OCI-M1 (cell line): Measurements from ENCODE around the gene ZBTB46.
A peak's percentile ranks its signal among the peaks of the same experiment; 100 is the strongest.
"Not testable (repeated sequence)": the region's sequence is repeated elsewhere in the genome, so short reads cannot be mapped to it uniquely, and the experiment has no call there.

Experiments
- DNase-seq: peaks from one replicate; lab custom pipeline; 2025; lab: John Stamatoyannopoulos, UW

ZBTB46 gene

GRCh38 chr20:63858393-63859165, 27.5 kb upstream of the ZBTB46 start:
- peak; percentile 58 for DNase-seq

GRCh38 chr20:63857764-63858392, 26.8 kb upstream of the ZBTB46 start:
- no peak for DNase-seq

GRCh38 chr20:63856098-63856511, 25.0 kb upstream of the ZBTB46 start:
- no peak for DNase-seq

- DNase-seq: no peak
These were observed 24.5 kb upstream of the ZBTB46 start for GRCh38 chr20:63855363-63856097.

- no peak for DNase-seq
These were observed 23.8 kb upstream of the ZBTB46 start for GRCh38 chr20:63854766-63855362.

GRCh38 chr20:63854069-63854765, 23.2 kb upstream of the ZBTB46 start:
- DNase-seq: no peak

GRCh38 chr20:63853733-63854068, 22.6 kb upstream of the ZBTB46 start:
- DNase-seq: not testable (repeated sequence)

- not testable (repeated sequence) for DNase-seq
These were observed 20.5 kb upstream of the ZBTB46 start for GRCh38 chr20:63851548-63851943.

GRCh38 chr20:63850689-63851547, 19.9 kb upstream of the ZBTB46 start:
- DNase-seq: no peak

- DNase-seq: no peak
These were observed 17.2 kb upstream of the ZBTB46 start for GRCh38 chr20:63848003-63848911.

- no peak for DNase-seq
These were observed 16.4 kb upstream of the ZBTB46 start for GRCh38 chr20:63847237-63848002.

- no peak for DNase-seq
These were observed 15.8 kb upstream of the ZBTB46 start for GRCh38 chr20:63846888-63847236.

- DNase-seq: peak; percentile 27
These were observed 15.2 kb upstream of the ZBTB46 start for GRCh38 chr20:63846128-63846771.

GRCh38 chr20:63844511-63844991, 13.5 kb upstream of the ZBTB46 start:
- no peak for DNase-seq

- DNase-seq: no peak
These were observed 12.7 kb upstream of the ZBTB46 start for GRCh38 chr20:63843778-63844177.

GRCh38 chr20:63843222-63843621, 12.2 kb upstream of the ZBTB46 start:
- no peak for DNase-seq

- no peak for DNase-seq
These were observed 11.2 kb upstream of the ZBTB46 start for GRCh38 chr20:63842258-63842657.

GRCh38 chr20:63840405-63840828, 9.4 kb upstream of the ZBTB46 start:
- no peak for DNase-seq

- no peak for DNase-seq
These were observed 8.6 kb upstream of the ZBTB46 start for GRCh38 chr20:63839620-63840019.
